H1 (cell line): ENCODE results near the gene COLEC12. TPM values are rescaled to one million over a fixed set of nuclear protein-coding genes. Genes with fewer than 3 reads are reported as not detected.

Experiments used
- BACH1 ChIP-seq: IDR thresholded peaks from 2 replicates; pipeline ENCODE4 v1.6.1; 2012; ENCODE audit warnings: low read length, improper control_type of control experiment
- EP300 ChIP-seq, 2 experiments: IDR thresholded peaks; 1 replicate in 1 of 2; 2 replicates in 1 of 2; pipeline ENCODE4 v1.6.1; 2011 to 2012; ENCODE audit warnings: low read depth in 2 of 2, low read length in 2 of 2, mild to moderate bottlenecking in 2 of 2, borderline replicate concordance in 1 of 2, inconsistent platforms in 1 of 2, moderate library complexity in 1 of 2
- KDM1A ChIP-seq: fragments of 200-600, 300-600 bp; sonication (generic); IDR thresholded peaks from 2 replicates; pipeline ENCODE4 v1.7.1; 2016; ENCODE audit warnings: mild to moderate bottlenecking, low read length, borderline replicate concordance
- KDM4A ChIP-seq: IDR thresholded peaks from one replicate; pipeline ENCODE4 v1.7.1; 2012; ENCODE audit warnings: low read depth, mild to moderate bottlenecking, moderate library complexity, low read length, inconsistent platforms; ENCODE audit not compliant: severe bottlenecking
- KDM5A ChIP-seq: fragments of 200-600 bp; IDR thresholded peaks from 2 replicates; pipeline ENCODE4 v1.7.1; 2012; ENCODE audit warnings: mild to moderate bottlenecking, low read length, inconsistent platforms, mixed read lengths
- RBBP5 ChIP-seq: IDR thresholded peaks from 2 replicates; pipeline ENCODE4 v1.7.1; 2012; ENCODE audit warnings: low read depth, mild to moderate bottlenecking, inconsistent platforms, low read length, moderate library complexity, borderline replicate concordance
- SIRT6 ChIP-seq: IDR thresholded peaks from one replicate; pipeline ENCODE4 v1.7.1; 2012; ENCODE audit warnings: low read length, inconsistent platforms
- YY1 ChIP-seq: IDR thresholded peaks from 2 replicates; pipeline ENCODE4 v1.6.1; 2011; ENCODE audit warnings: low read depth, mild to moderate bottlenecking, low read length
- polyA plus RNA-seq, 7 experiments: library from polyadenylated mRNA; depleted of rRNA in 3 of 7; stranded (reverse) in 5 of 7; unstranded in 2 of 7; fragments of >200 nt in 5 of 7; fragments of 200-250 nt in 2 of 7; gene quantifications; 1 replicate in 5 of 7; 2 replicates in 1 of 7; 4 replicates in 1 of 7; pipeline versions ENCODE4 v1.2.1 to v1.2.3, GENCODE V29; 2011 to 2013; ENCODE audit warnings: missing spikeins in 2 of 7, mixed read lengths in 2 of 7
- total RNA-seq: library from RNA; stranded (reverse); fragmentation: NEBNext Ultra II Directional; extraction: Animal tissue kit (Norgen Biotek cat#: 25700); gene quantifications from 2 replicates; pipeline ENCODE4 v1.2.1, GENCODE V29; 2021
- TF ChIP-seq, protein P1 (sequence below): IDR thresholded peaks from 2 replicates; pipeline ENCODE4 v1.6.1; 2012; ENCODE audit warnings: low read length, inconsistent platforms

The COLEC12 gene
- total and polyA plus RNA-seq, 2 of the 8 experiments (the other 6 are each of a cell fraction or from before 2014, with no cell fraction given): 0.44 to 2.3 TPM

GRCh38 chr18:478681-479080, 21.8 kb downstream of the COLEC12 start (continued):
- no peak for TF ChIP-seq RBBP5
- no peak for TF ChIP-seq SIRT6
- no peak for TF ChIP-seq BACH1
- no peak for TF ChIP-seq KDM5A
- no peak for TF ChIP-seq YY1
- TF ChIP-seq EP300 (IDR thresholded peaks at IDR 0.05; ENCODE audit: borderline replicate concordance in 1 of 2, low read depth in 2 of 2, low read length in 2 of 2): no peak
- TF ChIP-seq, protein P1, sequence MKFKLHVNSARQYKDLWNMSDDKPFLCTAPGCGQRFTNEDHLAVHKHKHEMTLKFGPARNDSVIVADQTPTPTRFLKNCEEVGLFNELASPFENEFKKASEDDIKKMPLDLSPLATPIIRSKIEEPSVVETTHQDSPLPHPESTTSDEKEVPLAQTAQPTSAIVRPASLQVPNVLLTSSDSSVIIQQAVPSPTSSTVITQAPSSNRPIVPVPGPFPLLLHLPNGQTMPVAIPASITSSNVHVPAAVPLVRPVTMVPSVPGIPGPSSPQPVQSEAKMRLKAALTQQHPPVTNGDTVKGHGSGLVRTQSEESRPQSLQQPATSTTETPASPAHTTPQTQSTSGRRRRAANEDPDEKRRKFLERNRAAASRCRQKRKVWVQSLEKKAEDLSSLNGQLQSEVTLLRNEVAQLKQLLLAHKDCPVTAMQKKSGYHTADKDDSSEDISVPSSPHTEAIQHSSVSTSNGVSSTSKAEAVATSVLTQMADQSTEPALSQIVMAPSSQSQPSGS: no peak
- no peak for TF ChIP-seq KDM4A
- TF ChIP-seq KDM1A: no peak
